ENCODE data around the gene OSMR. TPM values are rescaled to one million over a fixed set of nuclear protein-coding genes. Genes with fewer than 3 reads are reported as not detected.

Gene OSMR
- total and polyA plus RNA-seq, 2 of the 13 experiments (the other 11 are each of a cell fraction or from before 2014, with no cell fraction given) = 21.3 to 86.5 TPM

DNA sequence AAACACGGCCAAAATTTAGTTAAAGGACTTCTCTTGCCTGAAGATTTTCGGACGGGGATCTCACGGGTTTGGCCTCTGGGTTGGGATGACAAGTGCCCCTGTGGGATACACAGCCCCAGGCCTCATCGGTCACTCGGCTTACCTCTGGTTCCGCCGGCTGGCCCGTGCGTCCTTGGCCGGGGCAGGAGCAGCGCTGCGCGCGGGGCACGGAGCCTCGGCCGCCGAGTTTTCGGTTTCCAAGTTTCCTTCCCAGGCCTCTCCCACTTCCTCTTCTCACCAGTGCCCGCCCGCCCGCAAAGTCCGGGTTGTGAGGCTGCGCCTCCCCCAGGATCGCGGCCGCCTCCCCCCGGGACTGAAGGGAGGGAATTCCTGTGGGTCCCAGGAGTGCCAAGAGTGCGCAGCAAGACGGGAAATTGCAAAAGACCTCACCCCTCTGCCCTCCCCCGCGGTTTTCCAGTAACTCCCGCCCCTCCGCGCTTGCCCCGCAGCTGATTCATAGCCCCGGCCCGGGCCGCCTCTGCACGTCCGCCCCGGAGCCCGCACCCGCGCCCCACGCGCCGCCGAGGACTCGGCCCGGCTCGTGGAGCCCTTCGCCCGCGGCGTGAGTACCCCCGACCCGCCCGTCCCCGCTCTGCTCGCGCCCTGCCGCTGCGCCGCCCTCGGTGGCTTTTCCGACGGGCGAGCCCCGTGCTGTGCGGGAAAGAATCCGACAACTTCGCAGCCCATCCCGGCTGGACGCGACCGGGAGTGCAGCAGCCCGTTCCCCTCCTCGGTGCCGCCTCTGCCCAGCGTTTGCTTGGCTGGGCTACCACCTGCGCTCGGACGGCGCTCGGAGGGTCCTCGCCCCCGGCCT is at the start of gene OSMR (continued):
- TF ChIP-seq, protein P1, sequence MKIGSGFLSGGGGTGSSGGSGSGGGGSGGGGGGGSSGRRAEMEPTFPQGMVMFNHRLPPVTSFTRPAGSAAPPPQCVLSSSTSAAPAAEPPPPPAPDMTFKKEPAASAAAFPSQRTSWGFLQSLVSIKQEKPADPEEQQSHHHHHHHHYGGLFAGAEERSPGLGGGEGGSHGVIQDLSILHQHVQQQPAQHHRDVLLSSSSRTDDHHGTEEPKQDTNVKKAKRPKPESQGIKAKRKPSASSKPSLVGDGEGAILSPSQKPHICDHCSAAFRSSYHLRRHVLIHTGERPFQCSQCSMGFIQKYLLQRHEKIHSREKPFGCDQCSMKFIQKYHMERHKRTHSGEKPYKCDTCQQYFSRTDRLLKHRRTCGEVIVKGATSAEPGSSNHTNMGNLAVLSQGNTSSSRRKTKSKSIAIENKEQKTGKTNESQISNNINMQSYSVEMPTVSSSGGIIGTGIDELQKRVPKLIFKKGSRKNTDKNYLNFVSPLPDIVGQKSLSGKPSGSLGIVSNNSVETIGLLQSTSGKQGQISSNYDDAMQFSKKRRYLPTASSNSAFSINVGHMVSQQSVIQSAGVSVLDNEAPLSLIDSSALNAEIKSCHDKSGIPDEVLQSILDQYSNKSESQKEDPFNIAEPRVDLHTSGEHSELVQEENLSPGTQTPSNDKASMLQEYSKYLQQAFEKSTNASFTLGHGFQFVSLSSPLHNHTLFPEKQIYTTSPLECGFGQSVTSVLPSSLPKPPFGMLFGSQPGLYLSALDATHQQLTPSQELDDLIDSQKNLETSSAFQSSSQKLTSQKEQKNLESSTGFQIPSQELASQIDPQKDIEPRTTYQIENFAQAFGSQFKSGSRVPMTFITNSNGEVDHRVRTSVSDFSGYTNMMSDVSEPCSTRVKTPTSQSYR (CRISPR knock-in tag; IDR thresholded peaks at IDR 0.05; ENCODE audit: borderline replicate concordance) = peak; percentile 79
- TF ChIP-seq, protein P2, sequence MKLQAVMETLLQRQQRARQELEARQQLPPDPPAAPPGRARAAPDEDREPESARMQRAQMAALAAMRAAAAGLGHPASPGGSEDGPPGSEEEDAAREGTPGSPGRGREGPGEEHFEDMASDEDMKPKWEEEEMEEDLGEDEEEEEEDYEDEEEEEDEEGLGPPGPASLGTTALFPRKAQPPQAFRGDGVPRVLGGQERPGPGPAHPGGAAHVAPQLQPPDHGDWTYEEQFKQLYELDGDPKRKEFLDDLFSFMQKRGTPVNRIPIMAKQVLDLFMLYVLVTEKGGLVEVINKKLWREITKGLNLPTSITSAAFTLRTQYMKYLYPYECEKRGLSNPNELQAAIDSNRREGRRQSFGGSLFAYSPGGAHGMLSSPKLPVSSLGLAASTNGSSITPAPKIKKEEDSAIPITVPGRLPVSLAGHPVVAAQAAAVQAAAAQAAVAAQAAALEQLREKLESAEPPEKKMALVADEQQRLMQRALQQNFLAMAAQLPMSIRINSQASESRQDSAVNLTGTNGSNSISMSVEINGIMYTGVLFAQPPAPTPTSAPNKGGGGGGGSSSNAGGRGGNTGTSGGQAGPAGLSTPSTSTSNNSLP (IDR thresholded peaks at IDR 0.05; ENCODE audit: low read depth, low read length) = no peak
- TF ChIP-seq ZNF746 (CRISPR knock-in tag; IDR thresholded peaks at IDR 0.05) (peak; percentile 98), ZNF296 (CRISPR knock-in tag; conservative IDR thresholded peaks at IDR 0.05) (no peak), SETDB1 (CRISPR knock-in tag; IDR thresholded peaks at IDR 0.05; ENCODE audit: borderline replicate concordance) (no peak), ELF1 (CRISPR knock-in tag; IDR thresholded peaks at IDR 0.05) (peak; percentile 73), RXRA (CRISPR knock-in tag; IDR thresholded peaks at IDR 0.05) (0 out of 2 replicates have a peak, but pooled peaks have one; percentile 32), MXI1 (IDR thresholded peaks at IDR 0.05; ENCODE audit: borderline replicate concordance, low read depth, low read length) (peak; percentile 45; the same call in 1 of the 3 replicates), SOX13 (IDR thresholded peaks at IDR 0.05) (no peak), SOX13 (CRISPR knock-in tag; conservative IDR thresholded peaks at IDR 0.05 in 1 of 2, IDR thresholded peaks at IDR 0.05 in 1 of 2) (peak in 1 of 2 experiments; percentile 73; a peak in 1 of 4 replicates), TARDBP (CRISPR knock-in tag; IDR thresholded peaks at IDR 0.05) (peak; percentile 68; the same call in 1 of the 2 replicates), ZNF501 (CRISPR knock-in tag; IDR thresholded peaks at IDR 0.05) (peak; percentile 19), ZNF768 (CRISPR knock-in tag; IDR thresholded peaks at IDR 0.05) (peak; percentile 62; the same call in 1 of the 2 replicates), EP300 (IDR thresholded peaks at IDR 0.05; ENCODE audit: low read depth in 2 of 2, low read length in 2 of 2) (peak in 1 of 2 experiments; percentile 55; a peak in 2 of 4 replicates), EP300 (CRISPR knock-in tag; IDR thresholded peaks at IDR 0.05; ENCODE audit: borderline replicate concordance) (peak; percentile 73; the same call in 1 of the 2 replicates)
- TF ChIP-seq, protein P3, sequence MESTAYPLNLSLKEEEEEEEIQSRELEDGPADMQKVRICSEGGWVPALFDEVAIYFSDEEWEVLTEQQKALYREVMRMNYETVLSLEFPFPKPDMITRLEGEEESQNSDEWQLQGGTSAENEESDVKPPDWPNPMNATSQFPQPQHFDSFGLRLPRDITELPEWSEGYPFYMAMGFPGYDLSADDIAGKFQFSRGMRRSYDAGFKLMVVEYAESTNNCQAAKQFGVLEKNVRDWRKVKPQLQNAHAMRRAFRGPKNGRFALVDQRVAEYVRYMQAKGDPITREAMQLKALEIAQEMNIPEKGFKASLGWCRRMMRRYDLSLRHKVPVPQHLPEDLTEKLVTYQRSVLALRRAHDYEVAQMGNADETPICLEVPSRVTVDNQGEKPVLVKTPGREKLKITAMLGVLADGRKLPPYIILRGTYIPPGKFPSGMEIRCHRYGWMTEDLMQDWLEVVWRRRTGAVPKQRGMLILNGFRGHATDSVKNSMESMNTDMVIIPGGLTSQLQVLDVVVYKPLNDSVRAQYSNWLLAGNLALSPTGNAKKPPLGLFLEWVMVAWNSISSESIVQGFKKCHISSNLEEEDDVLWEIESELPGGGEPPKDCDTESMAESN (CRISPR knock-in tag; conservative IDR thresholded peaks at IDR 0.05) = peak; percentile 78
- TF ChIP-seq, protein P4, sequence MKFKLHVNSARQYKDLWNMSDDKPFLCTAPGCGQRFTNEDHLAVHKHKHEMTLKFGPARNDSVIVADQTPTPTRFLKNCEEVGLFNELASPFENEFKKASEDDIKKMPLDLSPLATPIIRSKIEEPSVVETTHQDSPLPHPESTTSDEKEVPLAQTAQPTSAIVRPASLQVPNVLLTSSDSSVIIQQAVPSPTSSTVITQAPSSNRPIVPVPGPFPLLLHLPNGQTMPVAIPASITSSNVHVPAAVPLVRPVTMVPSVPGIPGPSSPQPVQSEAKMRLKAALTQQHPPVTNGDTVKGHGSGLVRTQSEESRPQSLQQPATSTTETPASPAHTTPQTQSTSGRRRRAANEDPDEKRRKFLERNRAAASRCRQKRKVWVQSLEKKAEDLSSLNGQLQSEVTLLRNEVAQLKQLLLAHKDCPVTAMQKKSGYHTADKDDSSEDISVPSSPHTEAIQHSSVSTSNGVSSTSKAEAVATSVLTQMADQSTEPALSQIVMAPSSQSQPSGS (CRISPR knock-in tag; IDR thresholded peaks at IDR 0.05) = peak; percentile 56; the same call in 1 of the 2 replicates
- TF ChIP-seq, protein P5, sequence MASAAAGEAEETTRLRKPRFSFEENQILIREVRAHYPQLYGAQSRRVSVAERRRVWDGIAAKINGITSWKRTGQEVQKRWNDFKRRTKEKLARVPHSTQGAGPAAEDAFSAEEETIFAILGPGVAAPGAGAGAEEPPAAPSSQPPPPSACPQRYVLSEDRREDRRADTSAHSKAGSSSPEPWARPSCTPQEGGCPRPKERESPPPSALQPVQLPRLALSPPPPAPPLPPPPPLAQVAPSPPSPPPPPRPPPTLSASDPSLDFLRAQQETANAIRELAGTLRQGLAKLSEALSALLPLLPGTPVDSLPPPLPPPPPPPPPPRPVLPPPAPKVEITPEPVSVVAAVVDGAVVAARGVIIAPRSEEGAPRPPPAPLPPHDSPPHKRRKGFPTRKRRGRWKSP (CRISPR knock-in tag; IDR thresholded peaks at IDR 0.05) = peak; percentile 53; the same call in 1 of the 2 replicates
